GM12878 (cell line): ENCODE data around the gene GREM1. TPM values are rescaled to one million over a fixed set of nuclear protein-coding genes. Genes with fewer than 3 reads are reported as not detected.

ENCODE experiments used
- ATAC-seq: fragments of 200-7000 bp; cut with Tn5 transposase; 3 replicates; pipeline ENCODE4 v1.9.1; 2020; ENCODE audit warnings: mild to moderate bottlenecking, moderate library complexity
- BruUV-seq: library from RNA; stranded (reverse); fragments of 400-500 nt; replicated peaks from 2 replicates; lab custom pipeline; 2021; lab: Mats Ljungman, UMichigan
- CTCF ChIA-PET: fragments of 300-600 bp; sonication (Branson Sonifier 250); formaldehyde crosslinking; extraction: SDS; loops from one replicate; lab custom pipeline; 2021; ENCODE audit warnings: inconsistent platforms; lab: Yijun Ruan, JAX
- POLR2A ChIA-PET: fragments of 350-600 bp; formaldehyde crosslinking; extraction: SDS; loops from one replicate; lab custom pipeline; 2021; ENCODE audit warnings: inconsistent platforms; lab: Charles Lee
- RAD21 ChIA-PET: fragments of 300-600 bp; sonication (Branson Sonifier 250); formaldehyde crosslinking; loops from one replicate; lab custom pipeline; 2023; ENCODE audit warnings: antibody characterized with exemption; ENCODE audit not compliant: unreplicated experiment; lab: Charles Lee
- SMC1A ChIA-PET: fragments of 300-600 bp; sonication (Branson Sonifier 250); formaldehyde crosslinking; loops from one replicate; lab custom pipeline; 2023; ENCODE audit not compliant: unreplicated experiment, uncharacterized antibody; lab: Charles Lee
- DNase-seq: peaks from one replicate; pipeline ENCODE4 v3.0.0-alpha.2; 2011; ENCODE audit warnings: low read depth, low spot score
- FAIRE-seq: peaks from 3 replicates; lab custom pipeline; 2011; peaks lifted over from hg19 to GRCh38; lab: Jason Lieb, UNC
- H2AFZ ChIP-seq: 2 replicates; pipeline ENCODE4 v1.6.0; 2011; ENCODE audit warnings: low read depth, low read length, control low read depth; ENCODE audit not compliant: control insufficient read depth
- H3K27ac ChIP-seq: 2 replicates; pipeline ENCODE4 v1.5.1; 2011; ENCODE audit warnings: control low read depth; ENCODE audit not compliant: control insufficient read depth, insufficient read depth
- H3K27me3 ChIP-seq, 2 experiments: replicated peaks in 1 of 2; 2 replicates each; pipeline versions ENCODE4 v1.6.0 to v1.6.1; 2011; ENCODE audit warnings: low read length in 1 of 2; ENCODE audit not compliant: control insufficient read depth in 2 of 2, insufficient read depth in 2 of 2
- H3K36me3 ChIP-seq, 2 experiments: 2 replicates each; pipeline ENCODE4 v1.5.1; 2011; ENCODE audit warnings: low read length in 1 of 2; ENCODE audit not compliant: control insufficient read depth in 2 of 2, insufficient read depth in 2 of 2
- H3K4me1 ChIP-seq: 2 replicates; pipeline ENCODE4 v1.6.1; 2011; ENCODE audit warnings: mild to moderate bottlenecking, low read length, moderate library complexity, mixed read lengths; ENCODE audit not compliant: control insufficient read depth, insufficient read depth
- H3K4me2 ChIP-seq: 2 replicates; pipeline ENCODE4 v1.6.0; 2011; ENCODE audit warnings: control low read depth; ENCODE audit not compliant: control insufficient read depth, insufficient read depth
- H3K4me3 ChIP-seq: fragments of 200-600 bp; sonication (generic); 2 replicates; pipeline ENCODE4 v1.5.1; 2016
- H3K79me2 ChIP-seq: 2 replicates; pipeline ENCODE4 v1.6.0; 2011; ENCODE audit warnings: low read length; ENCODE audit not compliant: control insufficient read depth, insufficient read depth
- H3K9ac ChIP-seq: 2 replicates; pipeline ENCODE4 v1.8.0; 2011; ENCODE audit warnings: low read length, control low read depth, mixed read lengths; ENCODE audit not compliant: control insufficient read depth, insufficient read depth
- H3K9me3 ChIP-seq: replicated peaks from 3 replicates; pipeline ENCODE4 v1.5.1; 2011; ENCODE audit warnings: mild to moderate bottlenecking, low read length; ENCODE audit not compliant: control insufficient read depth, insufficient read depth
- H4K20me1 ChIP-seq: 2 replicates; pipeline ENCODE4 v1.6.0; 2011; ENCODE audit not compliant: control insufficient read depth, insufficient read depth
- ATF7 ChIP-seq: fragments of 450-650 bp; IDR thresholded peaks from 2 replicates; pipeline ENCODE4 v1.6.1; 2016; ENCODE audit warnings: low read depth, mild to moderate bottlenecking
- CREB1 ChIP-seq: IDR thresholded peaks from 2 replicates; pipeline ENCODE4 v1.6.1; 2012; ENCODE audit warnings: low read depth, mild to moderate bottlenecking, inconsistent platforms
- CUX1 ChIP-seq: IDR thresholded peaks from 2 replicates; pipeline ENCODE4 v1.6.1; 2012; ENCODE audit warnings: improper control_type of control experiment, low read depth, low read length; ENCODE audit not compliant: insufficient replicate concordance
- GABPA ChIP-seq: IDR thresholded peaks from 2 replicates; pipeline ENCODE4 v1.6.1; 2014; ENCODE audit warnings: antibody characterized with exemption, low read depth, mild to moderate bottlenecking, inconsistent platforms
- MTA3 ChIP-seq: IDR thresholded peaks from 2 replicates; pipeline ENCODE4 v1.6.1; 2012; ENCODE audit warnings: low read length, inconsistent platforms, borderline replicate concordance
- NFYA ChIP-seq: IDR thresholded peaks from 2 replicates; pipeline ENCODE4 v1.6.1; 2011; ENCODE audit warnings: low read depth, mild to moderate bottlenecking, low read length, improper control_type of control experiment, borderline replicate concordance
- NFYB ChIP-seq: IDR thresholded peaks from 2 replicates; pipeline ENCODE4 v1.6.1; 2011; ENCODE audit warnings: low read depth, mild to moderate bottlenecking, low read length, improper control_type of control experiment, moderate library complexity; ENCODE audit not compliant: insufficient read depth
- POLR2A ChIP-seq: IDR thresholded peaks from 2 replicates; pipeline ENCODE4 v1.6.1; 2011; ENCODE audit warnings: low read depth, mild to moderate bottlenecking, low read length
- RFX5 ChIP-seq: IDR thresholded peaks from 2 replicates; pipeline ENCODE4 v1.6.1; 2011; ENCODE audit warnings: low read depth, low read length, improper control_type of control experiment
- SMAD1 ChIP-seq: fragments of 450-650 bp; IDR thresholded peaks from 2 replicates; pipeline ENCODE4 v1.6.1; 2018; ENCODE audit warnings: mild to moderate bottlenecking, low read depth; ENCODE audit not compliant: partially characterized antibody
- SREBF2 ChIP-seq: IDR thresholded peaks from 2 replicates; pipeline ENCODE4 v1.6.1; 2012; ENCODE audit warnings: mild to moderate bottlenecking, low read length
- USF1 ChIP-seq: IDR thresholded peaks from 2 replicates; pipeline ENCODE4 v1.6.1; 2011; ENCODE audit warnings: borderline replicate concordance, low read depth, mild to moderate bottlenecking, moderate library complexity, mixed read lengths, low read length; ENCODE audit not compliant: insufficient read depth; ENCODE audit errors: extremely low read length
- ZBTB11 ChIP-seq: fragments of 450-650 bp; formaldehyde crosslinking; IDR thresholded peaks from 2 replicates; pipeline ENCODE4 v1.5.0; 2022; ENCODE audit warnings: mild to moderate bottlenecking, missing genetic modification characterization
- WGBS: methylation state at CpG from one replicate; pipeline ENCODE4 v1.1.6; 2016; ENCODE audit warnings: low lambda C conversion rate; ENCODE audit not compliant: insufficient replicate concordance, insufficient coverage; ENCODE audit errors: missing lambda C conversion rate; 5-methylcytosine and 5-hydroxymethylcytosine counted together
- in situ Hi-C: fragments of 300-500 bp; cut with MboI; formaldehyde crosslinking; loops from 9 replicates; pipeline ENCODE4 v1.14.3; 2018; ENCODE audit warnings: mixed read lengths
- intact Hi-C: fragments of 100-400 bp; cut with micrococcal nuclease; formaldehyde crosslinking; loops from one replicate; pipeline ENCODE4 v1.14.2; 2022; ENCODE audit not compliant: unreplicated experiment
- polyA plus RNA-seq, 11 experiments: library from polyadenylated mRNA; depleted of rRNA in 4 of 11; unstranded in 6 of 11; stranded (reverse) in 5 of 11; fragments of >200 nt; fragmentation: Nextera tagmentation in 4 of 11; fragmentation: Illumina TruSeq in 1 of 11; extraction: Ambion mirVana in 4 of 11; extraction: Trizol in 1 of 11; gene quantifications; 1 replicate in 1 of 11; 2 replicates in 10 of 11; pipeline versions ENCODE4 v1.2.1 to v1.2.3, GENCODE V29; 2011 to 2016; ENCODE audit warnings: inconsistent platforms in 2 of 11, missing spikeins in 2 of 11, low read depth in 1 of 11
- total RNA-seq, 4 experiments: library from RNA; depleted of rRNA in 3 of 4; stranded (reverse); fragments of >200 nt in 3 of 4; fragmentation: Illumina TruSeq in 1 of 4; extraction: Trizol in 1 of 4; gene quantifications; 2 replicates each; pipeline versions ENCODE4 v1.2.1 to v1.2.3, GENCODE V29; 2013 to 2021

GREM1 gene
- total and polyA plus RNA-seq, 10 of the 15 experiments (the other 5 are each of a cell fraction or from before 2014, with no cell fraction given), result 0.08 to 0.36 (median 0.08) TPM; not detected in 7

GRCh38 chr15:32705446-32705845 lies 12.4 kb upstream of the GREM1 start:
- Histone ChIP-seq H3K9me3 (no peaks in the 10 kb centered on the region), H3K79me2 (no peaks in the 10 kb centered on the region), H3K36me3 (no peaks in the 10 kb centered on the region), H2AFZ (no peak overlapping the region), H3K4me2 (no peak overlapping the region), H3K4me1 (no peaks in the 10 kb centered on the region), H3K9ac (no peak overlapping the region), H3K4me3 (no peak overlapping the region), H3K27me3 (peaks cover 0 to 4% of the 10 kb centered on the region in 2 experiments; a peak in 1 of 4 replicates), H3K27ac (no peak overlapping the region), H4K20me1 (no peaks in the 10 kb centered on the region)
- ATAC-seq (no peak), FAIRE-seq (no peak), DNase-seq (no peak)
- in situ Hi-C loops (no loop called here), intact Hi-C loops (no loop called here)
- ChIA-PET CTCF (interaction anchor here (0.7 kb wide), 1 partner anchor 43 kb away, joined by 3 read pairs; no protein-coding TSS in a partner anchor), POLR2A (no interaction called here), RAD21 (no interaction called here), SMC1A (no interaction called here)
- 49% methylated on average over 2 of the region's 2 CpGs for WGBS
- no peak for TF ChIP-seq SREBF2
- no peak for TF ChIP-seq SMAD1
- TF ChIP-seq RFX5, result no peak
- TF ChIP-seq NFYA, result no peak
- TF ChIP-seq ZBTB11, result no peak
- TF ChIP-seq CREB1, result no peak
- no peak for TF ChIP-seq GABPA
- TF ChIP-seq POLR2A, result no peak
- no peak for TF ChIP-seq MTA3
- no peak for TF ChIP-seq USF1
- no peak for TF ChIP-seq ATF7
- TF ChIP-seq CUX1, result no peak
- TF ChIP-seq NFYB, result no peak
- BruUV-seq, result no TSS peak
